GM18951 (cell line): ENCODE results near the gene RPL18.
"Not testable (repeated sequence)": the region's sequence is repeated elsewhere in the genome, so short reads cannot be mapped to it uniquely, and the experiment has no call there.

Experiments
- POLR2A ChIP-seq: IDR thresholded peaks from 4 replicates; pipeline ENCODE4 v1.6.1; 2011; ENCODE audit warnings: mild to moderate bottlenecking; ENCODE audit not compliant: insufficient read length, insufficient read depth; ENCODE audit errors: extremely low read depth
- in situ Hi-C: fragments of 300-500 bp; cut with MboI; formaldehyde crosslinking; loops from one replicate; pipeline ENCODE4 v1.12.0; 2022; ENCODE audit warnings: low sequenced_read_pairs, mixed read lengths, inconsistent platforms; ENCODE audit not compliant: unreplicated experiment

Gene RPL18

DNA sequence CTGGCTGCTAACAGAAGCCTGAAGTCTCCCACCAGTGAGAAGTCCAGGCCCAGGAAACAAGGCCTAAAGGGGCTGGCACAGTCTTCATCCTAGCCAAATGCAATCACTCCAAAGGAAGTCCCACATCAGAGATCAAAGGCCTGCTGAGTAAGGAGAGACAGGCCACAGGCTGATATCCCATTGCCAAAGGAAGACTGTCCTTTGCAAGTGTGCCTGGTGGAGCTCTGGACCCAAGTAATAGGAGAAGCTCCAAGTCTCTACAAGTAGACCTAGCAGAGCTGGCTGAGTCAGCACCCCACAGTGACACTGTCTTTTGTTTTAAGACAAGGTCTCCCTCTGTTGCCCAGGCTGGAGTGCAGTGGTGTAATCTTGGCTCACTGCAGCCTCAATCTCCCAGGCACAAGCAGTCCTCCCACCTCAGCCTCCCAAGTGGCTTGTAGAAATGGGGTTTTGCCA, 13.7 kb upstream of the RPL18 start:
- in situ Hi-C loops = no loop called here
- TF ChIP-seq POLR2A = no peak

DNA sequence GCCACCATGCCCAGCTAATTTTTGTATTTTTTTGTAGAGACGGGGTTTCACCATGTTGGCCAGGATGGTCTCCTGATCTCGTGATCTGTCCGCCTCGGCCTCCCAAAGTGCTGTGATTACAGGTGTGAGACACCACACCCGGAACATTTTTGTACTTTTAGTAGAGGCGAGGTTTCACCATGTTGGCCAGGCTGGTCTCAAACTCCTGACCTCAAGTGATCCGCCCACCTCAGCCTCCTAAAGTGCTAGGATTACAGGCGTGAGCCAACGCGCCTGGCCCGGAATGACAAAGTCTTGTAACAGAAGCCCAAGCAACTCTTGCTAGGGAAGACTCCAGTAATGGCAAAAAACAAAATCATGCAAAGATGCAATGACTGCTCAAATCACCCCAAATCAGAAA, 13.3 kb upstream of the RPL18 start:
- in situ Hi-C loops = not testable (repeated sequence)

DNA sequence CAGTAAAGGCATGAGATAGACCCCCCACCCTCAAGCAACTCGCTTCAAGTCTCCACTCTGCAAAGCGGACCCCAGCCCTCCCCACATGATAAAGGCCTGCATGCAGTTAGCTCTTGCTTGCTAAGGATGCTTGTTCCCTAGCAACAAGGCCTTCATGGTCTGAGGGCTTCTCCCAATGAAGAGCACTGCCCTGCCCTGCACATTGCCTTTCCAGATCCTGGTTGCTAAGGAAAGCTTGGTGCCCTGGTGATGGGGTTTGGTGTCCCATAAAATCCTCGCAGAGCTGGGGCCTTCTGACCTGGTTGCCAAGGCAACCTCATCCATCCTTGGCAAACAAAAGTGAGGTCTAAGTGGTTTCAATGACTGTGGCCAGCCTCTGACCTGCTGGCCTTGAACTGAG, 12.2 kb upstream of the RPL18 start:
- in situ Hi-C loops = no loop called here

DNA sequence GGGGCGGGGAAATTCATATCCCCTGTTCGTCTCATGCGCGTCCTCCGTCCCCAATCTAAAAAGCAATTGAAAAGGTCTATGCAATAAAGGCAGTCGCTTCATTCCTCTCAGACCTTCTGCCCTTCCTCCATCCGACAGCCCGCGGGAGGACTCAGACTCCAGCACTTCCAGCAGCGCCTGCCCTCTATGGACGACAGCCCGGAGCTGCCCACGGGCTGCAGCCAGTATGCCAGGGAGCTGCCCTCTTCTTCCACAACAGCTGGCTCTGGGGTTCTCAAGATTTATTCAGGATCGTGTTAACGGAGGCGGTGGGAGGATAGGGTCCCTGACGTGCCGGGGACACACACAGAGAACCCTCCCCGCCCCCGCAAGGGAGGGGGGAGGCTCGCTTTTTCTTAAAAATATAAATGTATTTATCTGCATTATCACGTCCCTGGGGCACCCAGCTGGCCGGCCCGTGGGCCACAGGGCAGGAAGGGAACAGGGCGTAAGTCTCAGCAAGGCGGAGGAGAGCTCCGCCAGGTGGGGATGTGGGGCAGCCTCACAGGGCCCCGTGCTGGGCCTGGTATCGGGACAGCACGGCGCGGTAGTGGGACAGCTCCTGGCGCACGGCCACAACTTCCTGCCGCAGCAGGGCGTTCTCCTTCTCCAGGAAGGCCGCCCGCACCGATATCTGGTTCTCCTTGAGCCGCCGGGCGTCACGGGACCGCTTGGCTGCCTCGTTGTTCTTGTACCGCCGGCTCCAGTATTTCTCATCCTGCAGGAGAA, 11.5 kb upstream of the RPL18 start:
- in situ Hi-C loops = no loop called here
- no peak for TF ChIP-seq POLR2A

More for the DNA sequence above, 12.2 kb upstream of the RPL18 start:
- TF ChIP-seq POLR2A = no peak

DNA sequence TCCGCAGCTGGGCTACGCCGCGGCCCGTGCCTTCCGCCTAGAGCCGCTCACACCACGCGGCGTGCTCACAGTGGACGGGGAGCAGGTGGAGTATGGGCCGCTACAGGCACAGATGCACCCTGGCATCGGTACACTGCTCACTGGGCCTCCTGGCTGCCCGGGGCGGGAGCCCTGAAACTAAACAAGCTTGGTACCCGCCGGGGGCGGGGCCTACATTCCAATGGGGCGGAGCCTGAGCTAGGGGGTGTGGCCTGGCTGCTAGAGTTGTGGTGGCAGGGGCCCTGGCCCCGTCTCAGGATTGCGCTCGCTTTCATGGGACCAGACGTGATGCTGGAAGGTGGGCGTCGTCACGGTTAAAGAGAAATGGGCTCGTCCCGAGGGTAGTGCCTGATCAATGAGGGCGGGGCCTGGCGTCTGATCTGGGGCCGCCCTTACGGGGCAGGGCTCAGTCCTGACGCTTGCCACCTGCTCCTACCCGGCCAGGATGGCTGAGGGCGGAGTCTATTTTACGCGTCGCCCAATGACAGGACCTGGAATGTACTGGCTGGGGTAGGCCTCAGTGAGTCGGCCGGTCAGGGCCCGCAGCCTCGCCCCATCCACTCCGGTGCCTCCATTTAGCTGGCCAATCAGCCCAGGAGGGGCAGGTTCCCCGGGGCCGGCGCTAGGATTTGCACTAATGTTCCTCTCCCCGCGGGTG, 10.8 kb upstream of the RPL18 start:
- in situ Hi-C loops = no loop called here
- peak; percentile 37 for TF ChIP-seq POLR2A

DNA sequence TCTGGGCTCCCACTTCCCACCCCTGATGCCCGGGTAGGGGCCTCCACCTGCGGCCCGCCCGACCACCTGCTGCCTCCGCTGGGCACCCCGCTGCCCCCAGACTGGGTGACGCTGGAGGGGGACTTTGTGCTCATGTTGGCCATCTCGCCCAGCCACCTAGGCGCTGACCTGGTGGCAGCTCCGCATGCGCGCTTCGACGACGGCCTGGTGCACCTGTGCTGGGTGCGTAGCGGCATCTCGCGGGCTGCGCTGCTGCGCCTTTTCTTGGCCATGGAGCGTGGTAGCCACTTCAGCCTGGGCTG, 10.3 kb upstream of the RPL18 start:
- TF ChIP-seq POLR2A = no peak
- in situ Hi-C loops = no loop called here

DNA sequence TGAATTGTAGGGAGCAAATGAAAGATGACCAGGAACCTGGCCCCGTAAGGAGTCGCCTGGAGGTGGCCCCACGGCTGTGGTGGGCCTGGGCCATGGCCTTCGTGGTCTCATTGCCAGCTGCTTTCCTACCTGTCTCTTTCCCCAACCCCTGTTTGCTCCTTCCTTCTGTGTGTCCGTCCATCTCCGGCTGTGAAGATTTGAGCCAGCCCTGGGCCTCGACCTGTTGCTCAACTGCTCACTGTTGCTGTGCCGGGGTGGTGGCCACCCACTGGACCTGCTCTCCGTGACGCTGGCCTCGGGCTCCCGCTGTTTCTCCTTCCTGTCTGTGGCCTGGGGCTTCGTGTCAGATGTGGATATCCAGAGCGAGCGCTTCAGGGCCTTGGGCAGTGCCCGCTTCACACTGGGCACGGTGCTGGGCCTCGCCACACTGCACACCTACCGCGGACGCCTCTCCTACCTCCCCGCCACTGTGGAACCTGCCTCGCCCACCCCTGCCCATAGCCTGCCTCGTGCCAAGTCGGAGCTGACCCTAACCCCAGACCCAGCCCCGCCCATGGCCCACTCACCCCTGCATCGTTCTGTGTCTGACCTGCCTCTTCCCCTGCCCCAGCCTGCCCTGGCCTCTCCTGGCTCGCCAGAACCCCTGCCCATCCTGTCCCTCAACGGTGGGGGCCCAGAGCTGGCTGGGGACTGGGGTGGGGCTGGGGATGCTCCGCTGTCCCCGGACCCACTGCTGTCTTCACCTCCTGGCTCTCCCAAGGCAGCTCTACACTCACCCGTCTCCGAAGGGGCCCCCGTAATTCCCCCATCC, 9.7 kb upstream of the RPL18 start:
- TF ChIP-seq POLR2A = peak; percentile 16
- in situ Hi-C loops = no loop called here

DNA sequence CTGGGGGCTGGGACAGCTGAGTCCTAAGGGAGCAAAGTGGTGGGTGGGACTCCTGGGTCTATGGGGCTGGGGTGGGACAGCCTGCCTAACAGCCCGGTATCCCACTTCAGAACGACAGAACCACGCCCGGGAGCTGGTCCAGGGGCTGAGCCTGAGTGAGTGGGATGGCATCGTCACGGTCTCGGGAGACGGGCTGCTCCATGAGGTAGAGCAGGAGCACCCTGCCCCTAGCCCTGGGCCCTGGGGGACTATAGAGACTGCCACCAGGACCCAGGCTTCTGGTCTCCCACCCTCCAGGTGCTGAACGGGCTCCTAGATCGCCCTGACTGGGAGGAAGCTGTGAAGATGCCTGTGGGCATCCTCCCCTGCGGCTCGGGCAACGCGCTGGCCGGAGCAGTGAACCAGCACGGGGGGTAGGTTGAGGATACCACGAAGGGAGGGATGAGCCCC, 8.9 kb upstream of the RPL18 start:
- in situ Hi-C loops = no loop called here
- TF ChIP-seq POLR2A = no peak

DNA sequence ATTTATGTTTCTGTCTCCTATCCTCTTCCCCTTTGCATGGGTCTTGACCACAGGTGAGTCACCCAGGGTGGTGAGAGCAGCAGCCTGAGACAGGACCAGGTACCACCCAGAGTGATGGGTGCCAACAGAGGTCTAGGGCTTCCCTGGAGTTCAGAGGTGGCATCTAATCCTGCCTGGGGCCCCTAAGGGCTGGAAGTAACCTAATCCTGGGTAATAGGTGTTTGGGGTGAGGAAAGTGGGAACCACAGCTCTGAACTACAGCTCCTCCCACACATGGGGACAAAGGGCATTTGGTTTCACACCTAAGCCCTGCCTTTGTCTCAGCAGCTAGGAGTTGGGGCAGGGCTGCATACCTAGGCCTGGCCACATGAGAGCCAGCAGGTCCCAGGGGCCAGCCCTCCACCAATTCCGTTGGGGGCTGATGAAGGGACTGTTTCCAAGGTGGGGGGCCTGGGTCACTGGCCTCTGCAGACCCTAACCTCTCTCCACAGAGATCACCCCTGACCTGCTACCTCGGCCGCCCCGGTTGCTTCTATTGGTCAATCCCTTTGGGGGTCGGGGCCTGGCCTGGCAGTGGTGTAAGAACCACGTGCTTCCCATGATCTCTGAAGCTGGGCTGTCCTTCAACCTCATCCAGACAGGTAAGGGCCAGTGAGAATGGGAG, 8.4 kb upstream of the RPL18 start:
- no peak for TF ChIP-seq POLR2A
- in situ Hi-C loops = no loop called here

DNA sequence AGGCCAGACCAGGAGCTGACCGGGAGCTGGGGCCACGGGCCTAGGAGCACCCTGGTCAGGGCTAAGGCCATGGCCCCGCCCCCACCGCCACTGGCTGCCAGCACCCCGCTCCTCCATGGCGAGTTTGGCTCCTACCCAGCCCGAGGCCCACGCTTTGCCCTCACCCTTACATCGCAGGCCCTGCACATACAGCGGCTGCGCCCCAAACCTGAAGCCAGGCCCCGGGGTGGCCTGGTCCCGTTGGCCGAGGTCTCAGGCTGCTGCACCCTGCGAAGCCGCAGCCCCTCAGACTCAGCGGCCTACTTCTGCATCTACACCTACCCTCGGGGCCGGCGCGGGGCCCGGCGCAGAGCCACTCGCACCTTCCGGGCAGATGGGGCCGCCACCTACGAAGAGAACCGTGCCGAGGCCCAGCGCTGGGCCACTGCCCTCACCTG, 6.9 kb upstream of the RPL18 start:
- no peak for TF ChIP-seq POLR2A
- in situ Hi-C loops = no loop called here

DNA sequence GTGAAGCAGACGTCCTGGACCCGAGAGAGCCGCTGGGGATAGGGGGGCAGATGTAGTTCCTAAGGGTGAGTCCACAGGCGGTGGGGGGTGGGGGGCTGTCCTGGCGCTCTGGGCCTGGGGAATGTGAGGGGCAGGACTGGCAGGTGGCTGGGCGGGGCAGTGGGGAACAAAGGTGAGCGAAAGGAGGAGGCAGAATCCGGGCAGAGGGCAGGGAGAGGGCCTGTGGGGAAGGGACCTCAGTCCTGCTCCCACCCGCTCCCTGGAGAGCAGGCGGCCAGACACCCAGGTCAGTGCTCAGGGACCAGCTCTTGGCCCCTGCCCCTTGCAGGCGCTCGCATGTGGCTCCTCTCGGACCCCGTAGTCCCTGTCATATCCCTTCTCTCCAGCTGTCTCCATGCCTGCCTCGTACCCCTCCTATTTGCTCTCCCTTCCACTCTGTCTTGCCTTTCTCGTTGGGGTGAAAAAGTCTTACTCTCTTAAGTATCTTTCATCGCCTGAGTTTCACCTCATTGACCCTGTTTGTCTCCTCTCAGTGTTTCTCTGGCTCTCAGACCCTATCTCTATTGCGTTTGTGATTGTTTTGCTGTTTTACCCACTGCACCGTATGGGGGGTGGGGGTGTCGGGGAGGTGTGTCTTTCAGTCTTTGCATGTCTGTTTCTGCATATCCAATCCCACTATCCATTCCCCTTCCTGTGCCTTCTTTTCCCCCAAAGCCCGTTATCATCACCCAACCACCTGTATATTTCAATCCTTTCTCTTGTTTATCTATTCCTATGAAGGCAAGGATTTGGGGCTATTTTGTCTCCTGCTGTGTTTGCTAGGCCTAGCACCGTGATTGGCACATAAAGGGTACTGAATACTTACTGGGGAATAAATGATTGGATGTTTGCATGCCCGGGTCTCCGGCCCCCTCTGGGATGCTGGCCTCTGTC, 6.1 kb upstream of the RPL18 start:
- in situ Hi-C loops = no loop called here
- no peak for TF ChIP-seq POLR2A

DNA sequence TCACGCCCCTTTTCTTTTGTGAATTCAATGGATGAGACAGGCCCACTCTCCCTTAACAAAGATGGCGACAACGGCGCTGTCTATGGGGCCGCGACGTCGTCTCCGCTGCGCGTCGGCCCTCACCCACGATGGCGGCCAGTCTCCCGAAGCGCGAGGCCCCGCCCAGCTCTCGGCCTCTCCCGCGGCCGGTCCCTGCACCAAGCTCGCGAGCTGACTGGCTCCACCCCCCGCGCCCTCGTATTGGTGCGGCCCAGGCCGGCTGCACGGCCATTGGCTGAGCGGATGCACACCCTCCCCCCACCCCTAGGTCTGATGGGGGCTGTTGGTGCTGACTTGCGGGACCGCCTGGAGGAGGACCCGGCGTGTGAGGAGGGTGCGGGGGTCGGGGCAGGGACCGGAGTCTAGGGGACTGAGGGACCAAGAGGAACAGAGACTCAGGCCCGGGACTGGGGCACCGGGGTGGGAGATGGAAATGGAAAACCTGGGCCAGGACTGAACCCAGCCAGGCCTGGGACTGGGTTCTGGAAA, 5.2 kb upstream of the RPL18 start:
- in situ Hi-C loops = no loop called here
- peak; percentile 51 for TF ChIP-seq POLR2A
